HCT116 (cell line): ENCODE data around the gene SPAG4.

ENCODE experiments used
- CEBPB ChIP-seq: IDR thresholded peaks from 2 replicates; pipeline ENCODE4 v1.6.1; 2012; ENCODE audit warnings: low read depth
- EZH2phosphoT487 ChIP-seq: fragments of 200-600 bp; IDR thresholded peaks from 2 replicates; pipeline ENCODE4 v1.6.1; 2018; ENCODE audit warnings: antibody characterized with exemption, borderline replicate concordance
- SP1 ChIP-seq: IDR thresholded peaks from 2 replicates; pipeline ENCODE4 v1.6.1; 2012; ENCODE audit warnings: low read depth
- TF ChIP-seq, protein P1 (sequence below): IDR thresholded peaks from 2 replicates; pipeline ENCODE4 v1.6.1; 2012

DNA sequence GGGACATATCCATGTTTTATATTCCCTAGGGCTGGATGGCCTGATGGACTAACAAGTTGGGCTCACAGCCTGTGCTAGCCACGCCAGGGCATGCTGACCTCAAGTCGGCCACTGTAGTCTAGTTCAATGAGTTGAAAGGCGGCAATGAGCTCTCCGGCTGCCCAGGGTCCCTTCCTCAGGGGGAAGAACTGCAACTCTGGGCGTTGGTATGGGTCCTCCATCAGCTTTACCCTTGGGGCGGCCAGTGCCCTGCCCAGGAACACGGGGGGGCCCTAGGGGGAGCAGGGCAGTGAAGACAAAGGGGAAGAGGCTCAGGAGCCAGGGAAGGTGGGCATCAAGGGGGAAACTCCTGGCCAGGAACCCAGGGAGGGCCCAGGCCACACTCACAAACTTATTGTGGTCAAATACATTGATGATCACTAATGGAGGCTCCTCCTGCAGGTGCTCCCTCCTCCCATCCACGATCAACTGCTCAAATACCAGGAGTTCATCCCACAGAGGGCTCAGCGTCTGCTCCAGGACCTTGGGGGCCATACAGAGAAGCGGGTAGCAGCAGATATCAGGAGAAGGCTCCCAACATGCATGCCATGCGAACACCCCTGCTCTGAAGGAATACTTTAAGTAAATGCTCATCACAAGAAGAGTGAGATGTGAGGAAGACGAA, 32.8 kb upstream of the SPAG4 start:
- TF ChIP-seq, protein P1, sequence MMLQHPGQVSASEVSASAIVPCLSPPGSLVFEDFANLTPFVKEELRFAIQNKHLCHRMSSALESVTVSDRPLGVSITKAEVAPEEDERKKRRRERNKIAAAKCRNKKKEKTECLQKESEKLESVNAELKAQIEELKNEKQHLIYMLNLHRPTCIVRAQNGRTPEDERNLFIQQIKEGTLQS, result no peak
- no peak for TF ChIP-seq EZH2phosphoT487
- TF ChIP-seq CEBPB, result no peak
- no peak for TF ChIP-seq SP1
